Stimulated activated naive CD4-positive, alpha-beta T cell treated with Interleukin-2 at 50 U/mL for 16 hours (primary cell): Measurements from ENCODE around the gene FYB1.
"Not testable (repeated sequence)": the region's sequence is repeated elsewhere in the genome, so short reads cannot be mapped to it uniquely, and the experiment has no call there.

Experiments used
- DNase-seq: peaks from one replicate; lab custom pipeline; 2025; lab: John Stamatoyannopoulos, UW

FYB1 gene

DNA sequence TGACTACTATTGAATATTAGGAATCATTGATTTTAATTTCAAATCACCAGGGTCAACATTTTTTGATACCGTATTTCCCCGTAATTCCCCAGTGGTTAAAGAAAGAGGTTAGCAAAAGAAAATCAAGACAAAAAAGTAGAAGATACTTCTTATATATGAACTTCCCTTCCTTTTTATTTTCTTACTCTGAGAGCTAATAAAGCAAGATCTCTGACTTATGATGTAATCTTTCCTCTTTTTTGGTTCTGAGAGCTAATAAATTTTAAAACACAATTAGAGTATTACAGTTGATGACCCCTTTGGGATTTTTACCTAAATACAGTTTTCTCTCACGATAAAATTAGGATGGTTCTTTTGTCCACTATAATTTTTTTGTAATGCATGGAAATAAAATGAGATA, 9.2 kb upstream of the FYB1 start:
- no peak for DNase-seq

GRCh38 chr5:39226558-39226957, 7.2 kb upstream of the FYB1 start:
- no peak for DNase-seq

- no peak for DNase-seq
Observed at GRCh38 chr5:39226100-39226451, 6.7 kb upstream of the FYB1 start.

DNA sequence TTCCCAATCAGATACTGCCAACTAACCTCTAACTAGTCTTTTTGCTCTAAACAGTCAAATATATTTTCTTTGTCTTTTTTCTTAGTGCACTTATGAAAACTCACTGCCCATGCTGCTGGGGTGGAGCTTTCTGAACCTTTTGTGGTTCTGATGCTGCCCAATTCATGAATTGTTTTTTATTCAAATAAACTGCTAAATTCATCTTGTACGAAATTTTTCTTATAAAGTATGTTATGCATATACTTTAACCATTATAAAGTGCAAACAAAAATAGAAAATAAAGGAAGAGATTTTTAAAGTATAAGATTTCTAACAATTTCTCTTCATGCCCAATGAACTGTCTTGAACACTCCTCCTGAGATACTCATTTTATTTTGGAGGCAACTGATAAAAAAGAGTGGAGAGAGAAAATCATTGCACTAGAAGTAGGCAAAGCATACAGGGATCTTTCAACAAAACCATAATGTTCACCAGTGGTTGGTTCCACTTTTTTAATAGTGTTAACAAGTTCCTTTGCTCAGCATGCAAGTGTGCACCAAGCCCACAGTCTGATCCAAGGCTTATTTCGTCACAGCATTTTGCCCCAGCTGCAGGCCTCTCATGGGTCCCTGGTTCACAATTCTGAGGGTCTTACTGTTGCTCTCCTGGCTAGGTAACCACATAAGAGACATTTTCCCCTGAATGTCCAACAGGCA, 6.2 kb upstream of the FYB1 start:
- no peak for DNase-seq

DNA sequence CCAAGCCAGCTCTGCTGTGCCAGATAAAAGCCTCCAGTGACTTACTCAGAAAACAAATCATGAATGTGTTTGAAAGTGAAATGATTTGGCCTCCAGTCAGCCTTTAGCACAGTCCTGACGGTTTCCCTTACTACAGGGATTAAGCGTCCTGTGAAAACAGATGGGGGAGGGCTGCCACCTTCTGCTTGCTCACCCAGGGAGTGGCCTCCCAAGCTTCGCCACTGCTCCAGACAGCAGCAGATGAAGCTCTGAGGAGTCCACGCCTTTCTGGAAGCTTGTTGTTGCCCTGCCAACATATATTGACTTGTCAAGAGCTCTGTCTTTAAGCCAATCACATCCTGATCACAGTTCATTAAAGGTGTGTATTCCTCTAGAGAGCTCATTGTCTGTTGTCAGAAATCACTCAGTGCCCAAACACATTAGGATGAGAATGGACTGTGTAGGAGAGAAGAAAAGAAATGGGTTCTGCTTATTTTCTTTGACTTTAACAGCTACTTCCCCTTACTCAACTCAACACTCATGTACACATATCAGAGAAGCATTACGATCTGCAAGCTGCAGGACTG, 4.9 kb upstream of the FYB1 start:
- no peak for DNase-seq

- DNase-seq: no peak
Observed at GRCh38 chr5:39223565-39224156, 4.3 kb upstream of the FYB1 start.

DNA sequence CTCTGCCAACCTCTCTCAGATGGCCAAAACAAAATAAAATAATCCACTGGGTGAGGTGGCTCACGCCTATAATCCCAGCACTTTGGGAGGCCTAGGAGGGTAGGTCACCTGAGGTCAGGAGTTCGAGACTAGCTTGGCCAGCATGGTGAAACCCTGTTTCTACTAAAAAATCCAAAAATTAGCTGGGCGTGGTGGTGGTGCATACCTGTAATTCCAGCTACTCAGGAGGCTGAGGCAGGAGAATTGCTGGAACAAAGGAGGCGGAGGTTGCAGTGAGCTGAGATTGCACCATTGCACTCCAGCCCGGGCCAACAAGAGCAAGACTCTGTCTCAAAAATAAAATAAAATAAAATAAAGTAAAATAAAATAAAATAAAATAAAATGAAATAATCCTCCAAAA, 2.3 kb upstream of the FYB1 start:
- DNase-seq: not testable (repeated sequence)

DNA sequence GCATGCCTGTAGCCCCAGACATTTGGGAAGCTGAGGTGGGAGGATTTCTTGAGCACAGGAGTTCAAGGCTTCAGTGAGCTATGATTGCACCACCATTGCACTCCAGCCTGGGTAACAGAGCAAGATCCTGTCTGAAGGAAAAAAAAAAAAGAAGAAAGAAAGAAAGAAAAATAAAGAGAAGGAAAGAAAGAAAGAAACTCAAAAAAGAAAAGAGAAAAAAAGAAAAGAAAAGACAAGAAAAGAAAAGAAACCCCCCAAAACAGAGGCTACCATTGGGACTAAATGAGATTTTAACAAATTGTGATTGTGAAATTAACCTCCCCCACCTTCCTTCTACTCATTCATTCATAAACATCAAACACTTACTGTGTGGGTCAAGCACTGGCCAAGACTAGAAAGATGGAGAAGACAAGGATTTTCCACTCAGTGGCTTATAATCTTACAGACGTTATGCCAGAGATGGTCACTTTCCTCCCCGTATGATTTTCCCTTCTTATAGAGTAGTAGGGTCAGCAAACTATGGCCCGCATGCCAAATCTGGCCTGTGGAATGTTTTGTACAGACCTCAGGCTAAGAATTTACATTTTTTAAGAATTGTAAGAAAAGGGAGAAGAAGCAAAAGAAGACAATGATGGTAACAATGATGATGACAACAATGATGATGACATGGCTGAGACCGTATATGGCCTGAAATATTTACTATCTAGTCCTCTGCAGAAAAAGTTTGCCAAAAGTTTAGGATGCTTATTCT, 1.1 kb upstream of the FYB1 start:
- no peak for DNase-seq

- no peak for DNase-seq
Observed at GRCh38 chr5:39218482-39219402, 621 bp downstream of the FYB1 start.

- DNase-seq: peak; percentile 70
Observed at GRCh38 chr5:39217365-39218281, 1.7 kb downstream of the FYB1 start.

- DNase-seq: no peak
Observed at GRCh38 chr5:39216631-39217030, 2.7 kb downstream of the FYB1 start.

DNA sequence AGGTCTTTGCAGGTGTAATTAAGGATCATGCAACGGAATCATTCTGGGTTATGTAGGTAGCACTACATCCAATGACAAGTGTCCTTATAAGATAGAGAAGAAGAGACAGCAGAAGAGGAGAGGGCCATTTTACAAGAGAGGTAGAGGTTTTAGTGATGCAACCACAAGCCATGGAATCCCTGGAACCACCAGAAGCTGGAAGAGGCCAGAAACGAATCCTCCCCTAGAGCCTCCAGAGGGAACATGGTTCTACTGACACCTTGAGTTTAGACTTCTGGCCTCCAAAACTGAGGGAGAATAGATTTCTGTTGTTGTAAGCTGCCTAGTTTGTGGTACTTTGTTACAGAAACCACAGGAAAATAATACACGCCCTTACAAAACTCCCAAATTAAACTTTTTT, 3.5 kb downstream of the FYB1 start:
- DNase-seq: no peak

DNA sequence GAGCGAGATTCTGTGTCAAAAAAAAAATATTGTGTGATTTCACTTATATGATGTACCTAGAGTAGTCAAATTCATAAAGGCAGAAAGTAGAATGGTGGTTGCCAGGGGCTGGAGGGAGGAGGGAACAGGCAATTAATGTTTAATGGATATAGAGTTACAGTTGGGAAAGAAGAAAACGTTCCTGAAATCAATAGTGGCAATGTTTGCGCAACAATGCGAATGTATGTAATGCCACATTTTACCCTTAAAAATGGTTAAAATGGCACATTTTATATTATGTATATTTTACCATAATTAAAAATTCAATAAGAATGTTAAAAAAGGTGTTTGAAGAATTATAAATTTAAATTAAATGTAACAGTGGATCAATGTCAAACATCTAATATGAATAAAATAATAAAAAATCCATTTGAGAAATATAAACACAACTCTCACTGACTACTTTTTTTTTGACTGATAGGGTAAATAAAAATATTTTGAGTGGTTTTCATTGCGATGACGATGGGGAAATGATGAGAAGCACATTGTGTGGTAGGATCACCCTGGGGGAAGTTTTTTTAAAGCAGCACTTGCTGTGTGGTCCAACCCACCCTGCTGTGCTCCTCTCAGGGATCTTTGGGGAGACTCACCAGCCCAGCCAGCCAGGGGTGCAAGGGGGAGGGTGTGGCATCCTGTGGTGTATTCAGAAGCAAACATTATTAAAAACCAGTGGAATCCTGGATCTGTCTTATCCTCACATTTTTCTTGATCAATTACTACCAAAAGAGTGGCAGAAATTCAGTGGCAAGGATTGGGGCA, 4.3 kb downstream of the FYB1 start:
- peak; percentile 35 for DNase-seq

DNA sequence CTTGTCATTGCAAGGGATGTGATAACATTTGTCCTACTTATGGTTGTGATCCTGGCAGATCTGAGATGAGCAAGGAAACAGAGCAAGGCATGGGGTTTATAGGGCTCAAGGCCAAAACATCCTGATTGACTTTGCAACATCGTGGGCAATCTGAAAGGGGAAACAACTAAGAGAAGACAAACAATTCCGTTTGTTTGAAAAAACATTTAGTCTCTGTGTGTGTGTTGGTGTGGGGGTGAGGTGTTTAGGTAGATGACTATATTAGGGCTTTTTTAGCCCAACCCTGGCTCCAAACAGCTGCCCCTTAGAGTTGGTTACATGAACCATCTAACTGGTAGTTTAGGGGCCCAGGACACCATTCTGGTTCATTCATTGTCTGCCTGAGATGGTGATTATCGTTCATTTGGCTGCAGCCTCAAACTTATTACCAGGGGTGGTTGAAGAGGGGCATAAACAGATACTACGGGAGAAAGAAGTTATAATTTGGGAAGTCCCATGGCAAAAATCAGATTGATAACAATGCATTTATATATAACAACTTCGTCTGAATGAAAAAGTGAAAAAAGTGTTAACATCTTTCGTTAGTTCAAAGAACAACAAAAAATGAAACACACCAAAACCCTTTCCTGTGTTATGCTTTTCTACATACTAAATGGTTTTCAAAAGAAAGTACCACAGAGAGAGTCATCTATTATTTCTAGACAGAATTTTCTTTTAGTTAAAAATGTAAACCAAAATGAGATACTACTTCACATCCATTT, 5.7 kb downstream of the FYB1 start:
- no peak for DNase-seq

- no peak for DNase-seq
Observed at GRCh38 chr5:39211773-39212172, 7.6 kb downstream of the FYB1 start.

DNA sequence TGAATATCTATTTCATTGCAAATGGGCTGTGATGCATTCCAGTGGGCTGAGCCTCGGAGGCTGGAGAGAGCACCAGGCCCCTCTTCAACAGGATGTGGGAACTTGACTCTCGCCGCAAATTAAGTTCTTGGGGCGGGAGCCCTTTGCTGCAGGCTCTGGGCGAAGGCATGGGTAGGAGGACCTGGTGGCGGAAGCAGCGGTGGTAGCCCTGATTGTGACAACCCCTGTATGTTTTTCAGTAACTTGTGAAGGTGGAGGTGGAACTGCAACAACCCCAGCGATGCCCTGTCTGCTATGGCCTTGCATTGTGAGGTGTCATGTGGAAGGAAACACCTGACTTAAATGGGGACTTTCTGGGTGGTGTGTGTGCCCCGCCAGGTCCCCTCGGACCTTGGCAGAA, 9.4 kb downstream of the FYB1 start:
- peak; percentile 70 for DNase-seq

DNA sequence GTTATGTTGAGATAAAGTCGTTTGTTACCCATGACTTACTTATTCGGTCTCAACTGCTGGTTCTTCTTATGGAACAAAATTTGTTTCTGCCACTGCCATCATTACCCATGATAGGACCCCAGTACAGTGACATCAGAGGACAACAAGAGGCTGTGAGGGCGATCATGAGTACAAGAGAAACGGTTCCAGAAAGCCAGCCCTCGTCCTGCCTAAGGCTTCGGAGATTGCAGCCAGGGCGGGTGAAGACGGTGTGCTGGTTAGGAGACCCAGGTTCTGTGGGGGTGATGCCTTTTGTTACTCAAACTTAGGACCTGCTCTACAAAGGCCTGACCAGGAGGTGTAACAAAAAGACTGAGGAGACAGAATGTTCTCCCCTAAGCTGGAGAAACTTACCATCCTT, 10.9 kb downstream of the FYB1 start:
- DNase-seq: peak; percentile 26

DNA sequence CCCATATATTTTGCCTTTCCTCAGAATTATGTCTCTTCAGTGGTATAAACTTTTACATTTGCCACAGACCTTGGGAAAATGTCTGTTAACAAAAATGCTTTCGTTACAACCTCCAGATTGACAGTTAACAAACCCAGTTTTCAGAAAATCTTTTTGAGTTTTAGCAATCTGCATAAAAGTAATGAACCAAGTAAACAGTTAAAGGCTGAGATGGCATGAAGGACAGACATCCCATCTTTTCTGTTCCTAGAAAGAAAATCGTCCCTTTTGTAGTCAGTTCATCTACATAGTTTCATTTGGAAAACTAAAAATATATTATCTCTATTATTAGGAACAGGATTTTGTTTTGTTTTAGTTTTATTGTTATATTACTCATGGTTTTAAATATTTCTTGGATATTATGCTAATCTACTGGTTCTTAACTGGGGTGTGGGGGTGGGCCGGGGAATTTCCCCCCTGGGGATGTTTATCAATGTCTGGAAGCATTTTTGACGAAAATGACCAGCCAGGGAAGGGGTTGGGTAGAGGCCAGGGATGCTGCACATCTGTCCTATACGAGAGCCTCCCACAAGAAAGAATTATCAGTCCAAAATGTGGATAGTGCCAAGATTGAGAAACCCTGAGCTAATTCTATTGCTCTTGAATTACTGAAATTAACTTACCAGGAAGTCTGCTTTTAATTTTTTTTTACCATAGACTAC, 11.9 kb downstream of the FYB1 start:
- DNase-seq: peak; percentile 16
